ENCODE results near the gene DPYD. TPM values are rescaled to one million over a fixed set of nuclear protein-coding genes. Genes with fewer than 3 reads are reported as not detected.

DPYD gene
- polyA plus RNA-seq, 4 donors, result 11.9 to 31.8 (median 26.0) TPM

- no peaks in the 10 kb centered on the region for H3K36me3 ChIP-seq (ENCODE audit: control insufficient read depth in 3 of 3, insufficient read depth in 2 of 3, low read depth in 1 of 3, low read length in 3 of 3)
- no peak overlapping the region for H3K27ac ChIP-seq (ENCODE audit: low read depth in 1 of 3, low read length in 2 of 3)
- H3K9me3 ChIP-seq (ENCODE audit: control insufficient read depth in 2 of 2, insufficient read depth in 1 of 2, low read depth in 1 of 2, low read length in 1 of 2), result no peaks in the 10 kb centered on the region
- 90 to 94% (median 91%) methylated on average over 4 of the region's 4 CpGs for WGBS, 3 donors
- FAIRE-seq (no peak), DNase-seq (no peak)
- H3K27me3 ChIP-seq (ENCODE audit: control insufficient read depth in 3 of 3, insufficient read depth in 3 of 3, low read length in 3 of 3), result no peaks in the 10 kb centered on the region
- no peak overlapping the region for H3K4me3 ChIP-seq (ENCODE audit: low read depth in 1 of 3, low read length in 3 of 3)
- H3K4me1 ChIP-seq (ENCODE audit: control insufficient read depth in 3 of 3, insufficient read depth in 2 of 3, low read depth in 1 of 3, low read length in 2 of 3), result no peaks in the 10 kb centered on the region
Observed at GRCh38 chr1:97781762-97782337, 139.0 kb downstream of the DPYD start.

GRCh38 chr1:97780884-97781283 is 139.9 kb downstream of the DPYD start:
- H3K27me3 ChIP-seq (ENCODE audit: control insufficient read depth in 3 of 3, insufficient read depth in 3 of 3, low read length in 3 of 3), result no peaks in the 10 kb centered on the region
- no peak overlapping the region for H3K4me3 ChIP-seq (ENCODE audit: low read depth in 1 of 3, low read length in 3 of 3)
- H3K27ac ChIP-seq (ENCODE audit: low read depth in 1 of 3, low read length in 2 of 3), result no peak overlapping the region
- FAIRE-seq (no peak), DNase-seq (no peak)
- H3K36me3 ChIP-seq (ENCODE audit: control insufficient read depth in 3 of 3, insufficient read depth in 2 of 3, low read depth in 1 of 3, low read length in 3 of 3), result no peaks in the 10 kb centered on the region
- 82 to 90% (median 84%) methylated on average over 2 of the region's 2 CpGs for WGBS, 3 donors
- no peaks in the 10 kb centered on the region for H3K9me3 ChIP-seq (ENCODE audit: control insufficient read depth in 2 of 2, insufficient read depth in 1 of 2, low read depth in 1 of 2, low read length in 1 of 2)
- no peaks in the 10 kb centered on the region for H3K4me1 ChIP-seq (ENCODE audit: control insufficient read depth in 3 of 3, insufficient read depth in 2 of 3, low read depth in 1 of 3, low read length in 2 of 3)

GRCh38 chr1:97778718-97779117 is 142.1 kb downstream of the DPYD start:
- Histone ChIP-seq H3K36me3 (ENCODE audit: control insufficient read depth in 3 of 3, insufficient read depth in 2 of 3, low read depth in 1 of 3, low read length in 3 of 3) (no peaks in the 10 kb centered on the region), H3K4me1 (ENCODE audit: control insufficient read depth in 3 of 3, insufficient read depth in 2 of 3, low read depth in 1 of 3, low read length in 2 of 3) (no peaks in the 10 kb centered on the region), H3K27ac (ENCODE audit: low read depth in 1 of 3, low read length in 2 of 3) (no peak overlapping the region), H3K9me3 (ENCODE audit: control insufficient read depth in 2 of 2, insufficient read depth in 1 of 2, low read depth in 1 of 2, low read length in 1 of 2) (peaks cover 0 to 8% of the 10 kb centered on the region in 2 donors), H3K27me3 (ENCODE audit: control insufficient read depth in 3 of 3, insufficient read depth in 3 of 3, low read length in 3 of 3) (no peaks in the 10 kb centered on the region), H3K4me3 (ENCODE audit: low read depth in 1 of 3, low read length in 3 of 3) (no peak overlapping the region)
- FAIRE-seq (no peak), DNase-seq (no peak)

GRCh38 chr1:97770376-97770775 is 150.5 kb downstream of the DPYD start:
- Histone ChIP-seq H3K36me3 (ENCODE audit: control insufficient read depth in 3 of 3, insufficient read depth in 2 of 3, low read depth in 1 of 3, low read length in 3 of 3) (peaks cover 0 to 2% (median 1%) of the 10 kb centered on the region in 3 donors), H3K4me3 (ENCODE audit: low read depth in 1 of 3, low read length in 3 of 3) (no peak overlapping the region), H3K4me1 (ENCODE audit: control insufficient read depth in 3 of 3, insufficient read depth in 2 of 3, low read depth in 1 of 3, low read length in 2 of 3) (no peaks in the 10 kb centered on the region), H3K27me3 (ENCODE audit: control insufficient read depth in 3 of 3, insufficient read depth in 3 of 3, low read length in 3 of 3) (no peaks in the 10 kb centered on the region), H3K27ac (ENCODE audit: low read depth in 1 of 3, low read length in 2 of 3) (no peak overlapping the region), H3K9me3 (ENCODE audit: control insufficient read depth in 2 of 2, insufficient read depth in 1 of 2, low read depth in 1 of 2, low read length in 1 of 2) (peaks cover 0 to 14% of the 10 kb centered on the region in 2 donors)
- WGBS, 3 donors, result 95 to 97% (median 97%) methylated on average over 2 of the region's 2 CpGs
- FAIRE-seq (no peak), DNase-seq (no peak)

DNA sequence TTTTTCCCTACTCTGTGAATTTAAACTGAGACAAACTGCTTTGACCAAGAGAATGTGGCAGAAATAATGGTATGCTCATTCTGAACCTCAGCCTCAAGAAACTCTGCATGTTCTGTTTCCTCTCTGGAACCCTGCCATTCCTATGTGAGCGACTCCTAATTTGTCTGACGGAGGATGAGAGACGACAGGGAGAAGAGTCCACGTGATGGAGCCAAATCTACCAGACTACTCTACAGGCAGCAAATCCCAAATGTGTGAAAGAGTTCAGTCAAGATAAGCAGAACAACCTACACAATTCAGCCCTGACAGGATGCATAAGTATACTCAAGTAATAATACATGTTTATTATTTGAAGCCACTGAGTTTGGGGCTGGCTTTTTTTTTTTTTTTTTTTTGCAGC is 153.5 kb downstream of the DPYD start:
- Histone ChIP-seq H3K4me3 (ENCODE audit: low read depth in 1 of 3, low read length in 3 of 3) (no peak overlapping the region), H3K36me3 (ENCODE audit: control insufficient read depth in 3 of 3, insufficient read depth in 2 of 3, low read depth in 1 of 3, low read length in 3 of 3) (peaks cover 0 to 1% (median 0%) of the 10 kb centered on the region in 3 donors), H3K9me3 (ENCODE audit: control insufficient read depth in 2 of 2, insufficient read depth in 1 of 2, low read depth in 1 of 2, low read length in 1 of 2) (no peaks in the 10 kb centered on the region), H3K4me1 (ENCODE audit: control insufficient read depth in 3 of 3, insufficient read depth in 2 of 3, low read depth in 1 of 3, low read length in 2 of 3) (no peaks in the 10 kb centered on the region), H3K27ac (ENCODE audit: low read depth in 1 of 3, low read length in 2 of 3) (no peak overlapping the region), H3K27me3 (ENCODE audit: control insufficient read depth in 3 of 3, insufficient read depth in 3 of 3, low read length in 3 of 3) (no peaks in the 10 kb centered on the region)
- no peak for DNase-seq
- FAIRE-seq, result no peak
- WGBS, 3 donors, result 71 to 94% (median 93%) methylated on average over 4 of the region's 4 CpGs

- no peaks in the 10 kb centered on the region for H3K27me3 ChIP-seq (ENCODE audit: control insufficient read depth in 3 of 3, insufficient read depth in 3 of 3, low read length in 3 of 3)
- WGBS, 3 donors, result 52 to 79% (median 55%) methylated on average over 1 of the region's 1 CpG
- H3K36me3 ChIP-seq (ENCODE audit: control insufficient read depth in 3 of 3, insufficient read depth in 2 of 3, low read depth in 1 of 3, low read length in 3 of 3), result peaks cover 0 to 1% (median 0%) of the 10 kb centered on the region in 3 donors
- peaks cover 0 to 2% of the 10 kb centered on the region in 2 donors for H3K9me3 ChIP-seq (ENCODE audit: control insufficient read depth in 2 of 2, insufficient read depth in 1 of 2, low read depth in 1 of 2, low read length in 1 of 2)
- H3K4me1 ChIP-seq (ENCODE audit: control insufficient read depth in 3 of 3, insufficient read depth in 2 of 3, low read depth in 1 of 3, low read length in 2 of 3), result peaks cover 0 to 2% (median 0%) of the 10 kb centered on the region in 3 donors
- FAIRE-seq (no peak), DNase-seq (no peak)
- H3K4me3 ChIP-seq (ENCODE audit: low read depth in 1 of 3, low read length in 3 of 3), result no peak overlapping the region
- no peak overlapping the region for H3K27ac ChIP-seq (ENCODE audit: low read depth in 1 of 3, low read length in 2 of 3)
Observed at GRCh38 chr1:97764991-97765390, 155.8 kb downstream of the DPYD start.

- 69 to 93% (median 84%) methylated on average over 1 of the region's 1 CpG for WGBS, 3 donors
- no peak overlapping the region for H3K4me3 ChIP-seq (ENCODE audit: low read depth in 1 of 3, low read length in 3 of 3)
- peaks cover 0 to 2% of the 10 kb centered on the region in 2 donors for H3K9me3 ChIP-seq (ENCODE audit: control insufficient read depth in 2 of 2, insufficient read depth in 1 of 2, low read depth in 1 of 2, low read length in 1 of 2)
- FAIRE-seq (no peak), DNase-seq (no peak)
- H3K36me3 ChIP-seq (ENCODE audit: control insufficient read depth in 3 of 3, insufficient read depth in 2 of 3, low read depth in 1 of 3, low read length in 3 of 3), result peaks cover 0 to 1% (median 0%) of the 10 kb centered on the region in 3 donors
- no peak overlapping the region for H3K27ac ChIP-seq (ENCODE audit: low read depth in 1 of 3, low read length in 2 of 3)
- H3K27me3 ChIP-seq (ENCODE audit: control insufficient read depth in 3 of 3, insufficient read depth in 3 of 3, low read length in 3 of 3), result no peaks in the 10 kb centered on the region
- peaks cover 0 to 5% (median 2%) of the 10 kb centered on the region in 3 donors for H3K4me1 ChIP-seq (ENCODE audit: control insufficient read depth in 3 of 3, insufficient read depth in 2 of 3, low read depth in 1 of 3, low read length in 2 of 3)
Observed at GRCh38 chr1:97761637-97762036, 159.2 kb downstream of the DPYD start.

DNA sequence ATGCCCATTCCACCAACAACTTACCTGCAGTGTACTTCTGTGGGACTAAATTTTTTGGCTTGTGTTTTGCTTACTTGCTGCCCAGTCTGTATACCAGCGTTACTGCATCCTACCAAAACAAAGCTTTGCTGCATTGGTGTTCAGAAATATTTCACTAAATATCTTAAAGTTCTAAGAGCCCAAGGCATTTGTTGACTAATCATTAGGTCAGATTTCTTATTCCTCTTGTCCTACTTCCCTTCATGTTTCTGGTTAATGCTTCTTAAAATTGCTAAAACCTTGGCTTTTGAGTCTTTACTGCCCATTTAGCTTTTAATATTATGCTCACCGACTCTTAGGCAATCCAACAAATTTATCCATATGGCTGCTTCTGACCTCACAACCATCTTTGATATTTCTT is 161.8 kb downstream of the DPYD start:
- Histone ChIP-seq H3K27ac (ENCODE audit: low read depth in 1 of 3, low read length in 2 of 3) (no peak overlapping the region), H3K9me3 (ENCODE audit: control insufficient read depth in 2 of 2, insufficient read depth in 1 of 2, low read depth in 1 of 2, low read length in 1 of 2) (peaks cover 0 to 2% of the 10 kb centered on the region in 2 donors), H3K27me3 (ENCODE audit: control insufficient read depth in 3 of 3, insufficient read depth in 3 of 3, low read length in 3 of 3) (no peaks in the 10 kb centered on the region), H3K4me1 (ENCODE audit: control insufficient read depth in 3 of 3, insufficient read depth in 2 of 3, low read depth in 1 of 3, low read length in 2 of 3) (peaks cover 0 to 5% (median 2%) of the 10 kb centered on the region in 3 donors), H3K4me3 (ENCODE audit: low read depth in 1 of 3, low read length in 3 of 3) (no peak overlapping the region), H3K36me3 (ENCODE audit: control insufficient read depth in 3 of 3, insufficient read depth in 2 of 3, low read depth in 1 of 3, low read length in 3 of 3) (no peaks in the 10 kb centered on the region)
- DNase-seq, result no peak
- 59 to 94% (median 79%) methylated on average over 2 of the region's 2 CpGs for WGBS, 3 donors
- no peak for FAIRE-seq

GRCh38 chr1:97758541-97759057 is 162.2 kb downstream of the DPYD start:
- peak in 1 of 2 donors; percentile 5 for DNase-seq
- Histone ChIP-seq H3K4me3 (ENCODE audit: low read depth in 1 of 3, low read length in 3 of 3) (no peak overlapping the region), H3K9me3 (ENCODE audit: control insufficient read depth in 2 of 2, insufficient read depth in 1 of 2, low read depth in 1 of 2, low read length in 1 of 2) (peaks cover 0 to 2% of the 10 kb centered on the region in 2 donors), H3K27ac (ENCODE audit: low read depth in 1 of 3, low read length in 2 of 3) (no peak overlapping the region), H3K36me3 (ENCODE audit: control insufficient read depth in 3 of 3, insufficient read depth in 2 of 3, low read depth in 1 of 3, low read length in 3 of 3) (no peaks in the 10 kb centered on the region), H3K4me1 (ENCODE audit: control insufficient read depth in 3 of 3, insufficient read depth in 2 of 3, low read depth in 1 of 3, low read length in 2 of 3) (peaks cover 0 to 5% (median 2%) of the 10 kb centered on the region in 3 donors), H3K27me3 (ENCODE audit: control insufficient read depth in 3 of 3, insufficient read depth in 3 of 3, low read length in 3 of 3) (no peaks in the 10 kb centered on the region)
- FAIRE-seq, result no peak
- 61 to 86% (median 82%) methylated on average over 1 of the region's 1 CpG for WGBS, 3 donors
